ENCODE data around the gene CDK3. TPM values are rescaled to one million over a fixed set of nuclear protein-coding genes. Genes with fewer than 3 reads are reported as not detected.

The CDK3 gene
- total RNA-seq, 1 experiment from 2014 or later: 7.1 TPM

DNA sequence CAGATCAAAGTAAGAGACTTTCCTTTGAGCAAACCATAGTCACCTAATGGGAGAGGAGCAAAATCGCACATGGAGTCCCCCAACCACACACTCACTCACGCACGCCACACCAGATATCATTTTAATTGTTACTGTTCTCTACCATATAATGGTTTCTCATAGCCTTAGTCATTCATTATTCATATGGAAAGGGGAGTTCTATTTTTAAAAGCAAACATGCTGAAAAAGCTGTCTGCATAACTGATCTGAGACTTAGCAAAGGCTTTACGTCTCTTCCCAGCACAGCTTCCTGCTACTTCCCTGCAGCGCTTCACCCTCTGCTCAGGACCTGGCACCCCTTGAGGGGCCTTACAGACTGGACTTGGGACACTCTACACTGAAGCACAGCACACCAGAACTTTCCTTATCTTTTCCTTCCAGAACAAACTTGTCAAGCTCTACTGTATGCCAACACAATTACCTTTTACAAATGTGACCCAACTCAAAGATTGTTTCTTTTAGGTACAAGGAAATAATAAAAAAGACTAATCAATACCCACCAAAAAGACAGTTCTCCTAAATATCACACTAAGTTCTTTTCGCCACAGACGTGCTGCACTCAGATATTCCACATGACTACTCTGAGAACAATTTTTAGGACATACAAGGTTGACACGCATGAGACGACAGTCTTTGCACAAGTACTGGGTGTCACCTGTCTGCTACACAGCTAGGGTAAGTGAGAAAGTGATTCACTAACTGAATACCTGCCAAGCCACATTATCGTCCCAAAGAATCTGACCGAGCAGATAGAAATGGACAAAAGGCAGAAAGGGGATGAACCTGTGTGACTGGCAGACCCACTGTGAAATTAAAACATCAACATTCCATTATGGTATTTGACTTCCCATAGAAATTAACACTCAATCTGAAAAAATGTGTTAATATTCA, 50.1 kb downstream of the CDK3 start:
- Histone ChIP-seq H3K9me2 (ENCODE audit: insufficient read depth) (no peaks in the 10 kb centered on the region), H3K4me3 (replicated peaks in 1 of 2; ENCODE audit: low read depth in 1 of 2, low read length in 2 of 2) (no peak overlapping the region), H3K9me3 (ENCODE audit: control insufficient read depth in 1 of 2, insufficient read depth in 1 of 2, low read depth in 1 of 2, low read length in 2 of 2) (no peaks in the 10 kb centered on the region), H3K4me2 (ENCODE audit: low read length) (peak overlapping the region; percentile 9; the same call in 1 of the 2 replicates), H3K79me2 (ENCODE audit: insufficient read depth, low read length) (peaks cover 38% of the 10 kb centered on the region), H3K4me1 (ENCODE audit: control insufficient read depth in 1 of 2, insufficient read depth in 2 of 2, low read length in 2 of 2) (peaks cover 40% of the 10 kb centered on the region in 2 experiments), H3K27me3 (ENCODE audit: insufficient read depth, low read length) (no peaks in the 10 kb centered on the region), H2AFZ (ENCODE audit: low read depth, low read length, poor library complexity, severe bottlenecking) (no peak overlapping the region), H3K9ac (ENCODE audit: low read length) (peak overlapping the region; percentile 2; the same call in 1 of the 2 replicates), H3K27ac (ENCODE audit: low read depth, low read length) (no peak overlapping the region), H4K20me1 (ENCODE audit: insufficient read depth) (no peaks in the 10 kb centered on the region), H3K36me3 (ENCODE audit: control insufficient read depth in 1 of 2, insufficient read depth in 2 of 2, low read length in 2 of 2) (peaks cover 52 to 62% of the 10 kb centered on the region in 2 experiments)
- TF ChIP-seq CBX3 (IDR thresholded peaks at IDR 0.05; ENCODE audit: low read depth) (no peak), SP1 (IDR thresholded peaks at IDR 0.05; ENCODE audit: low read depth) (peak; percentile 50), JUND (IDR thresholded peaks at IDR 0.05) (peak; percentile 28; the same call in 1 of the 2 replicates), EZH2 (IDR thresholded peaks at IDR 0.05) (no peak), FOSL1 (IDR thresholded peaks at IDR 0.05; ENCODE audit: low read depth) (0 out of 2 replicates have a peak, but pooled peaks have one; percentile 34)
- TF ChIP-seq, protein P1, sequence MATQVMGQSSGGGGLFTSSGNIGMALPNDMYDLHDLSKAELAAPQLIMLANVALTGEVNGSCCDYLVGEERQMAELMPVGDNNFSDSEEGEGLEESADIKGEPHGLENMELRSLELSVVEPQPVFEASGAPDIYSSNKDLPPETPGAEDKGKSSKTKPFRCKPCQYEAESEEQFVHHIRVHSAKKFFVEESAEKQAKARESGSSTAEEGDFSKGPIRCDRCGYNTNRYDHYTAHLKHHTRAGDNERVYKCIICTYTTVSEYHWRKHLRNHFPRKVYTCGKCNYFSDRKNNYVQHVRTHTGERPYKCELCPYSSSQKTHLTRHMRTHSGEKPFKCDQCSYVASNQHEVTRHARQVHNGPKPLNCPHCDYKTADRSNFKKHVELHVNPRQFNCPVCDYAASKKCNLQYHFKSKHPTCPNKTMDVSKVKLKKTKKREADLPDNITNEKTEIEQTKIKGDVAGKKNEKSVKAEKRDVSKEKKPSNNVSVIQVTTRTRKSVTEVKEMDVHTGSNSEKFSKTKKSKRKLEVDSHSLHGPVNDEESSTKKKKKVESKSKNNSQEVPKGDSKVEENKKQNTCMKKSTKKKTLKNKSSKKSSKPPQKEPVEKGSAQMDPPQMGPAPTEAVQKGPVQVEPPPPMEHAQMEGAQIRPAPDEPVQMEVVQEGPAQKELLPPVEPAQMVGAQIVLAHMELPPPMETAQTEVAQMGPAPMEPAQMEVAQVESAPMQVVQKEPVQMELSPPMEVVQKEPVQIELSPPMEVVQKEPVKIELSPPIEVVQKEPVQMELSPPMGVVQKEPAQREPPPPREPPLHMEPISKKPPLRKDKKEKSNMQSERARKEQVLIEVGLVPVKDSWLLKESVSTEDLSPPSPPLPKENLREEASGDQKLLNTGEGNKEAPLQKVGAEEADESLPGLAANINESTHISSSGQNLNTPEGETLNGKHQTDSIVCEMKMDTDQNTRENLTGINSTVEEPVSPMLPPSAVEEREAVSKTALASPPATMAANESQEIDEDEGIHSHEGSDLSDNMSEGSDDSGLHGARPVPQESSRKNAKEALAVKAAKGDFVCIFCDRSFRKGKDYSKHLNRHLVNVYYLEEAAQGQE (IDR thresholded peaks at IDR 0.05; ENCODE audit: low read depth): no peak
- TF ChIP-seq, protein P2, sequence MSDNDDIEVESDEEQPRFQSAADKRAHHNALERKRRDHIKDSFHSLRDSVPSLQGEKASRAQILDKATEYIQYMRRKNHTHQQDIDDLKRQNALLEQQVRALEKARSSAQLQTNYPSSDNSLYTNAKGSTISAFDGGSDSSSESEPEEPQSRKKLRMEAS (IDR thresholded peaks at IDR 0.05): peak; percentile 43; the same call in 1 of the 2 replicates
- ChIA-PET CTCF (no interaction called here), POLR2A (no interaction called here), RAD21 (ENCODE audit: low non-redundant PET in 1 of 2, low total read pairs in 2 of 2, uncharacterized antibody in 2 of 2, unreplicated experiment in 2 of 2) (no interaction called here)
- intact Hi-C loops (cut with micrococcal nuclease): no loop called here
- ATAC-seq (no peak), DNase-seq (ENCODE audit: low read depth, low spot score) (no peak)
- BruUV-seq (replicated peaks): no TSS peak
